HG03097 (cell line): ENCODE measurements around the gene ATXN1.

Experiments used
- ATAC-seq: cut with Tn5 transposase; IDR thresholded peaks from one replicate; pipeline ENCODE4 v1.9.1; 2021; ENCODE audit not compliant: unreplicated experiment, low FRiP score

Gene ATXN1

GRCh38 chr6:16762550-16763477 lies 1.6 kb upstream of the ATXN1 start:
- ATAC-seq = peak; percentile 25

- peak; percentile 0 for ATAC-seq
Measured at GRCh38 chr6:16762268-16762549, 949 bp upstream of the ATXN1 start.

- peak; percentile 38 for ATAC-seq
Measured at GRCh38 chr6:16761471-16762267, 409 bp upstream of the ATXN1 start.

- peak; percentile 34 for ATAC-seq
Measured at GRCh38 chr6:16759646-16760515, 1.4 kb downstream of the ATXN1 start.

- no peak for ATAC-seq
Measured at GRCh38 chr6:16759181-16759645, 2.0 kb downstream of the ATXN1 start.

- ATAC-seq = no peak
Measured at GRCh38 chr6:16758163-16758975, 2.9 kb downstream of the ATXN1 start.

GRCh38 chr6:16757332-16757731 lies 3.9 kb downstream of the ATXN1 start:
- no peak for ATAC-seq

- no peak for ATAC-seq
Measured at GRCh38 chr6:16756660-16757255, 4.5 kb downstream of the ATXN1 start.

- no peak for ATAC-seq
Measured at GRCh38 chr6:16755544-16755943, 5.7 kb downstream of the ATXN1 start.

GRCh38 chr6:16754876-16755275 lies 6.4 kb downstream of the ATXN1 start:
- no peak for ATAC-seq

- no peak for ATAC-seq
Measured at GRCh38 chr6:16754274-16754673, 7.0 kb downstream of the ATXN1 start.

GRCh38 chr6:16753341-16753740 lies 7.9 kb downstream of the ATXN1 start:
- no peak for ATAC-seq

GRCh38 chr6:16752206-16752866 lies 8.9 kb downstream of the ATXN1 start:
- no peak for ATAC-seq

- ATAC-seq = no peak
Measured at GRCh38 chr6:16751251-16751946, 9.9 kb downstream of the ATXN1 start.

GRCh38 chr6:16750566-16750965 lies 10.7 kb downstream of the ATXN1 start:
- ATAC-seq = no peak

GRCh38 chr6:16749516-16750485 lies 11.5 kb downstream of the ATXN1 start:
- ATAC-seq = no peak

GRCh38 chr6:16748025-16748319 lies 13.3 kb downstream of the ATXN1 start:
- ATAC-seq = no peak
